GM18867 (cell line): ENCODE data around the gene YIPF6.
"Not testable (repeated sequence)": the region's sequence is repeated elsewhere in the genome, so short reads cannot be mapped to it uniquely, and the experiment has no call there.

Experiments
- ATAC-seq: cut with Tn5 transposase; IDR thresholded peaks from one replicate; pipeline ENCODE4 v1.9.1; 2021; ENCODE audit warnings: mild to moderate bottlenecking, moderate library complexity; ENCODE audit not compliant: unreplicated experiment

Gene YIPF6

GRCh38 chrX:68503836-68504636, 5.2 kb downstream of the YIPF6 start:
- peak; percentile 59 for ATAC-seq

- no peak for ATAC-seq
Observed at GRCh38 chrX:68506649-68507048, 7.8 kb downstream of the YIPF6 start.

- peak; percentile 35 for ATAC-seq
Observed at GRCh38 chrX:68508799-68509198, 9.9 kb downstream of the YIPF6 start.

- peak; percentile 88 for ATAC-seq
Observed at GRCh38 chrX:68511255-68511654, 12.4 kb downstream of the YIPF6 start.

- not testable (repeated sequence) for ATAC-seq
Observed at GRCh38 chrX:68524680-68525079, 25.8 kb downstream of the YIPF6 start.

- no peak for ATAC-seq
Observed at GRCh38 chrX:68532831-68533533, 34.1 kb downstream of the YIPF6 start.

- no peak for ATAC-seq
Observed at GRCh38 chrX:68533656-68534055, 34.8 kb downstream of the YIPF6 start.

GRCh38 chrX:68534691-68535090, 35.8 kb downstream of the YIPF6 start:
- ATAC-seq, result no peak

- ATAC-seq, result no peak
Observed at GRCh38 chrX:68536429-68536828, 37.6 kb downstream of the YIPF6 start.

GRCh38 chrX:68536884-68537283, 38.0 kb downstream of the YIPF6 start:
- no peak for ATAC-seq

GRCh38 chrX:68550193-68550592, 51.3 kb downstream of the YIPF6 start:
- no peak for ATAC-seq

GRCh38 chrX:68556036-68556435, 57.2 kb downstream of the YIPF6 start:
- ATAC-seq, result no peak

- ATAC-seq, result not testable (repeated sequence)
Observed at GRCh38 chrX:68557126-68557525, 58.3 kb downstream of the YIPF6 start.

- not testable (repeated sequence) for ATAC-seq
Observed at GRCh38 chrX:68559905-68560304, 61.1 kb downstream of the YIPF6 start.

GRCh38 chrX:68568136-68568535, 69.3 kb downstream of the YIPF6 start:
- no peak for ATAC-seq

GRCh38 chrX:68570598-68570997, 71.7 kb downstream of the YIPF6 start:
- no peak for ATAC-seq

GRCh38 chrX:68571292-68571609, 72.4 kb downstream of the YIPF6 start:
- no peak for ATAC-seq

GRCh38 chrX:68571610-68572311, 72.9 kb downstream of the YIPF6 start:
- ATAC-seq, result peak; percentile 89

GRCh38 chrX:68574240-68574639, 75.4 kb downstream of the YIPF6 start:
- no peak for ATAC-seq

- ATAC-seq, result no peak
Observed at GRCh38 chrX:68579810-68580209, 81.0 kb downstream of the YIPF6 start.

- ATAC-seq, result no peak
Observed at GRCh38 chrX:68584221-68584620, 85.4 kb downstream of the YIPF6 start.
